ENCODE measurements around the gene SOX10. TPM values are rescaled to one million over a fixed set of nuclear protein-coding genes. Genes with fewer than 3 reads are reported as not detected.

SOX10 gene
- polyA plus RNA-seq, 3 donors, result not detected

DNA sequence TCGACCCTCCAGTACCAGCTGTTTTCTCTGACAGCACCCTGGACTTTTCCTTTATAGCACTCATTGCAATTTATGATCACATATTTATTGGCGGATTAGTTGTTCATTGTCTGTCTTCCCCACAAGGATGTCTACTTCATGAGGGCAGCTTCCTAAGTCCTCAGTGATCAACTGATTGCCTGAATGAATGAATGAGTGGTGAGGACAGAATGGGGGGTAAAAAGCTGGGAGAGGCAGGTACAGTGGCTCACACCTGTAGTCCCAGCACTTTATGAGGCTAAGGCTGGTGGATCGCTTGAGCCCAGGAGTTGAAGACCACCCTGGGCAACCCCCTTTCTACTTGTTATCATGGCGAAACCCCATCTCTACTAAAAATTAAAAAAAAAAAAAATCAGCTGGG, 11.1 kb upstream of the SOX10 start:
- Mint-ChIP-seq H3K27me3 (ENCODE audit: low read depth in 3 of 3) (peaks cover 0 to 5% (median 4%) of the 10 kb centered on the region in 3 donors), H3K4me1 (peaks cover 13% of the 10 kb centered on the region), H3K9me3 (no peaks in the 10 kb centered on the region), H3K36me3 (no peaks in the 10 kb centered on the region), H3K4me3 (no peak overlapping the region), H3K27ac (no peak overlapping the region)
- no peak overlapping the region for H3K4me3 ChIP-seq (replicated peaks in 1 of 3; ENCODE audit: low read depth in 2 of 3, low read length in 3 of 3)
- H3K27ac ChIP-seq (ENCODE audit: low read depth in 1 of 2, low read length in 2 of 2), result no peak overlapping the region
- DNase-seq, result no peak
- no peaks in the 10 kb centered on the region for H3K36me3 ChIP-seq (replicated peaks in 1 of 2; ENCODE audit: control insufficient read depth in 1 of 2, insufficient read depth in 2 of 2, low read length in 2 of 2)
- H3K27me3 ChIP-seq (ENCODE audit: control insufficient read depth in 2 of 2, insufficient read depth in 2 of 2, low read length in 2 of 2), result no peaks in the 10 kb centered on the region
- H3K4me2 ChIP-seq (replicated peaks; ENCODE audit: extremely low read depth, low read length, poor library complexity, severe bottlenecking), result no peak overlapping the region
- TF ChIP-seq, protein P1, sequence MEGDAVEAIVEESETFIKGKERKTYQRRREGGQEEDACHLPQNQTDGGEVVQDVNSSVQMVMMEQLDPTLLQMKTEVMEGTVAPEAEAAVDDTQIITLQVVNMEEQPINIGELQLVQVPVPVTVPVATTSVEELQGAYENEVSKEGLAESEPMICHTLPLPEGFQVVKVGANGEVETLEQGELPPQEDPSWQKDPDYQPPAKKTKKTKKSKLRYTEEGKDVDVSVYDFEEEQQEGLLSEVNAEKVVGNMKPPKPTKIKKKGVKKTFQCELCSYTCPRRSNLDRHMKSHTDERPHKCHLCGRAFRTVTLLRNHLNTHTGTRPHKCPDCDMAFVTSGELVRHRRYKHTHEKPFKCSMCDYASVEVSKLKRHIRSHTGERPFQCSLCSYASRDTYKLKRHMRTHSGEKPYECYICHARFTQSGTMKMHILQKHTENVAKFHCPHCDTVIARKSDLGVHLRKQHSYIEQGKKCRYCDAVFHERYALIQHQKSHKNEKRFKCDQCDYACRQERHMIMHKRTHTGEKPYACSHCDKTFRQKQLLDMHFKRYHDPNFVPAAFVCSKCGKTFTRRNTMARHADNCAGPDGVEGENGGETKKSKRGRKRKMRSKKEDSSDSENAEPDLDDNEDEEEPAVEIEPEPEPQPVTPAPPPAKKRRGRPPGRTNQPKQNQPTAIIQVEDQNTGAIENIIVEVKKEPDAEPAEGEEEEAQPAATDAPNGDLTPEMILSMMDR (IDR thresholded peaks at IDR 0.05), result no peak
- WGBS (ENCODE audit: insufficient coverage), result 100% methylated on average over 1 of the region's 4 CpGs
- H3K9ac ChIP-seq (ENCODE audit: insufficient read depth, low read length, poor library complexity, severe bottlenecking), result no peak overlapping the region
- H2AFZ ChIP-seq (ENCODE audit: insufficient read depth, low read depth, low read length, poor library complexity, severe bottlenecking), result no peak overlapping the region
- H3K9me3 ChIP-seq (replicated peaks in 1 of 2; ENCODE audit: control insufficient read depth in 1 of 2, insufficient read depth in 1 of 2, low read length in 2 of 2), result no peaks in the 10 kb centered on the region
- no peaks in the 10 kb centered on the region for H3K79me2 ChIP-seq (ENCODE audit: insufficient read depth, low read length)
- intact Hi-C loops (cut with micrococcal nuclease), result no loop called here
- no peaks in the 10 kb centered on the region for H4K20me1 ChIP-seq (ENCODE audit: insufficient read depth, low read length)
- H3K4me1 ChIP-seq (ENCODE audit: control insufficient read depth in 1 of 2, insufficient read depth in 2 of 2, low read length in 2 of 2), result no peaks in the 10 kb centered on the region

GRCh38 chr22:37994982-37995381, 10.6 kb upstream of the SOX10 start:
- Histone ChIP-seq H3K4me3 (replicated peaks in 1 of 3; ENCODE audit: low read depth in 2 of 3, low read length in 3 of 3) (no peak overlapping the region), H3K79me2 (ENCODE audit: insufficient read depth, low read length) (no peaks in the 10 kb centered on the region), H3K36me3 (replicated peaks in 1 of 2; ENCODE audit: control insufficient read depth in 1 of 2, insufficient read depth in 2 of 2, low read length in 2 of 2) (no peaks in the 10 kb centered on the region), H4K20me1 (ENCODE audit: insufficient read depth, low read length) (no peaks in the 10 kb centered on the region), H3K27ac (ENCODE audit: low read depth in 1 of 2, low read length in 2 of 2) (no peak overlapping the region), H3K4me2 (replicated peaks; ENCODE audit: extremely low read depth, low read length, poor library complexity, severe bottlenecking) (no peak overlapping the region), H3K27me3 (ENCODE audit: control insufficient read depth in 2 of 2, insufficient read depth in 2 of 2, low read length in 2 of 2) (no peaks in the 10 kb centered on the region), H3K9ac (ENCODE audit: insufficient read depth, low read length, poor library complexity, severe bottlenecking) (no peak overlapping the region), H3K4me1 (ENCODE audit: control insufficient read depth in 1 of 2, insufficient read depth in 2 of 2, low read length in 2 of 2) (no peaks in the 10 kb centered on the region), H2AFZ (ENCODE audit: insufficient read depth, low read depth, low read length, poor library complexity, severe bottlenecking) (no peak overlapping the region), H3K9me3 (replicated peaks in 1 of 2; ENCODE audit: control insufficient read depth in 1 of 2, insufficient read depth in 1 of 2, low read length in 2 of 2) (no peaks in the 10 kb centered on the region)
- Mint-ChIP-seq H3K4me3 (no peak overlapping the region), H3K27me3 (ENCODE audit: low read depth in 3 of 3) (peaks cover 0 to 5% (median 4%) of the 10 kb centered on the region in 3 donors), H3K9me3 (no peaks in the 10 kb centered on the region), H3K4me1 (peaks cover 12% of the 10 kb centered on the region), H3K27ac (no peak overlapping the region), H3K36me3 (no peaks in the 10 kb centered on the region)
- 95% methylated on average over 4 of the region's 6 CpGs for WGBS (ENCODE audit: insufficient coverage)
- TF ChIP-seq, protein P1 (IDR thresholded peaks at IDR 0.05), result no peak
- no peak for DNase-seq
- intact Hi-C loops (cut with micrococcal nuclease), result no loop called here

Data from CD14-positive monocyte (primary cell).